ENCODE data around the gene RAPGEF1. TPM values are rescaled to one million over a fixed set of nuclear protein-coding genes. Genes with fewer than 3 reads are reported as not detected.

Gene RAPGEF1
- total and polyA plus RNA-seq, 2 of the 13 experiments (the other 11 are each of a cell fraction or from before 2014, with no cell fraction given), result 21.2 to 38.9 TPM

DNA sequence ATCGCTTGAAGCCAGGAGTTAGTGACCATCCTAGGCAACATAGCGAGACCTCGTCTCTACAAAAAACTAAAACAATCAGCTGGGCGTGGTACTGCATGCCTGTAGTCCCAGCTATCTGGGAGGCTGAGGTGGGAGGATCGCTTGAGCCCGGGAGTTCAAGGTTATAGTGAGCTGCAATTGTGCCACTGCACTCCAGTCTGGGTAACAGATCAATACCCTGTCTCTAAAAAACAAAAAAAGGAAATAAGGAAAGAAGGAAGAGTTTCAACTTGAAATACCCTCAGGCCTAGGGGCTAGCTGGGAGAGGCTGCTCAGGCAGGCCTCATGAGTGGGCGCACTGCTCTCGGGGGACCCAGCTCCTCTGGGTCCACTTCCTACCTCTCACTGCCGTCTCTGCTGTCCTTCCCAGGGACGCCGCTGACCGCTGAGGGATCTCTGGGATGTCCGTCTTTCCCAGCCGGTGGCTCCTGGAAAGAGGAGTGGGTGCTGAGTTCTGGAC is 138.1 kb downstream of the RAPGEF1 start (continued):
- TF ChIP-seq, protein P1, sequence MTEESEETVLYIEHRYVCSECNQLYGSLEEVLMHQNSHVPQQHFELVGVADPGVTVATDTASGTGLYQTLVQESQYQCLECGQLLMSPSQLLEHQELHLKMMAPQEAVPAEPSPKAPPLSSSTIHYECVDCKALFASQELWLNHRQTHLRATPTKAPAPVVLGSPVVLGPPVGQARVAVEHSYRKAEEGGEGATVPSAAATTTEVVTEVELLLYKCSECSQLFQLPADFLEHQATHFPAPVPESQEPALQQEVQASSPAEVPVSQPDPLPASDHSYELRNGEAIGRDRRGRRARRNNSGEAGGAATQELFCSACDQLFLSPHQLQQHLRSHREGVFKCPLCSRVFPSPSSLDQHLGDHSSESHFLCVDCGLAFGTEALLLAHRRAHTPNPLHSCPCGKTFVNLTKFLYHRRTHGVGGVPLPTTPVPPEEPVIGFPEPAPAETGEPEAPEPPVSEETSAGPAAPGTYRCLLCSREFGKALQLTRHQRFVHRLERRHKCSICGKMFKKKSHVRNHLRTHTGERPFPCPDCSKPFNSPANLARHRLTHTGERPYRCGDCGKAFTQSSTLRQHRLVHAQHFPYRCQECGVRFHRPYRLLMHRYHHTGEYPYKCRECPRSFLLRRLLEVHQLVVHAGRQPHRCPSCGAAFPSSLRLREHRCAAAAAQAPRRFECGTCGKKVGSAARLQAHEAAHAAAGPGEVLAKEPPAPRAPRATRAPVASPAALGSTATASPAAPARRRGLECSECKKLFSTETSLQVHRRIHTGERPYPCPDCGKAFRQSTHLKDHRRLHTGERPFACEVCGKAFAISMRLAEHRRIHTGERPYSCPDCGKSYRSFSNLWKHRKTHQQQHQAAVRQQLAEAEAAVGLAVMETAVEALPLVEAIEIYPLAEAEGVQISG (CRISPR knock-in tag; IDR thresholded peaks at IDR 0.05), result peak; percentile 56; the same call in 1 of the 2 replicates
- TF ChIP-seq SIX1 (CRISPR knock-in tag; IDR thresholded peaks at IDR 0.05; ENCODE audit: borderline replicate concordance) (peak; percentile 18; the same call in 1 of the 2 replicates), HNF4A (CRISPR knock-in tag; IDR thresholded peaks at IDR 0.05) (peak; percentile 83), RFX3 (CRISPR knock-in tag; IDR thresholded peaks at IDR 0.05) (no peak), PPARG (CRISPR knock-in tag; conservative IDR thresholded peaks at IDR 0.05) (0 out of 2 replicates have a peak, but pooled peaks have one; percentile 28), ESRRA (CRISPR knock-in tag; IDR thresholded peaks at IDR 0.05; ENCODE audit: low read depth) (no peak), BHLHE40 (IDR thresholded peaks at IDR 0.05; ENCODE audit: low read length) (no peak), MEIS1 (CRISPR knock-in tag; IDR thresholded peaks at IDR 0.05; ENCODE audit: borderline replicate concordance) (no peak), ZNF317 (CRISPR knock-in tag; IDR thresholded peaks at IDR 0.05) (0 out of 2 replicates have a peak, but pooled peaks have one; percentile 47), SP4 (CRISPR knock-in tag; IDR thresholded peaks at IDR 0.05) (no peak), ZNF563 (CRISPR knock-in tag; IDR thresholded peaks at IDR 0.05) (no peak), ZNF44 (CRISPR knock-in tag; IDR thresholded peaks at IDR 0.05) (no peak), ZNF263 (CRISPR knock-in tag; IDR thresholded peaks at IDR 0.05) (peak; percentile 92), KMT2B (CRISPR knock-in tag; IDR thresholded peaks at IDR 0.05) (no peak), MAFF (IDR thresholded peaks at IDR 0.05; ENCODE audit: low read depth, low read length) (no peak), MIER3 (CRISPR knock-in tag; IDR thresholded peaks at IDR 0.05; ENCODE audit: borderline replicate concordance) (no peak), MAZ (IDR thresholded peaks at IDR 0.05; ENCODE audit: borderline replicate concordance, low read depth, low read length) (no peak), MAZ (CRISPR knock-in tag; IDR thresholded peaks at IDR 0.05; ENCODE audit: low read depth) (no peak), ZNF776 (CRISPR knock-in tag; IDR thresholded peaks at IDR 0.05) (no peak), ZNF567 (CRISPR knock-in tag; IDR thresholded peaks at IDR 0.05; ENCODE audit: borderline replicate concordance) (no peak), KLF16 (CRISPR knock-in tag; IDR thresholded peaks at IDR 0.05) (peak in 1 of 2 experiments; percentile 55; a peak in 1 of 4 replicates), JUN (CRISPR knock-in tag; IDR thresholded peaks at IDR 0.05) (peak; percentile 53; the same call in 1 of the 2 replicates), PAWR (CRISPR knock-in tag; IDR thresholded peaks at IDR 0.05; ENCODE audit: borderline replicate concordance) (no peak), ZNF20 (CRISPR knock-in tag; IDR thresholded peaks at IDR 0.05) (no peak), CHD2 (IDR thresholded peaks at IDR 0.05; ENCODE audit: low read depth, low read length) (no peak), HIVEP1 (CRISPR knock-in tag; IDR thresholded peaks at IDR 0.05) (no peak), ZKSCAN5 (CRISPR knock-in tag; IDR thresholded peaks at IDR 0.05) (no peak), ZNF878 (CRISPR knock-in tag; IDR thresholded peaks at IDR 0.05) (no peak), ZNF780A (CRISPR knock-in tag; IDR thresholded peaks at IDR 0.05) (no peak), RBM22 (optimal IDR thresholded peaks at IDR 0.05; ENCODE audit: low read length) (no peak)
- TF ChIP-seq, protein P2, sequence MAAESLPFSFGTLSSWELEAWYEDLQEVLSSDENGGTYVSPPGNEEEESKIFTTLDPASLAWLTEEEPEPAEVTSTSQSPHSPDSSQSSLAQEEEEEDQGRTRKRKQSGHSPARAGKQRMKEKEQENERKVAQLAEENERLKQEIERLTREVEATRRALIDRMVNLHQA (CRISPR knock-in tag; IDR thresholded peaks at IDR 0.05), result no peak
- TF ChIP-seq, protein P3, sequence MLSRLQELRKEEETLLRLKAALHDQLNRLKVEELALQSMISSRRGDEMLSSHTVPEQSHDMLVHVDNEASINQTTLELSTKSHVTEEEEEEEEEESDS (CRISPR knock-in tag; IDR thresholded peaks at IDR 0.05; ENCODE audit: borderline replicate concordance), result no peak
